NCI-H187 (cell line): Measurements from ENCODE around the gene ATG14.
"Not testable (repeated sequence)": the region's sequence is repeated elsewhere in the genome, so short reads cannot be mapped to it uniquely, and the experiment has no call there.

ENCODE experiments used
- DNase-seq, 2 experiments: peaks; one replicate each; lab custom pipeline; 2025; lab: John Stamatoyannopoulos, UW

The ATG14 gene

GRCh38 chr14:55350461-55350860 lies 61.2 kb downstream of the ATG14 start:
- no peak for DNase-seq

GRCh38 chr14:55349565-55349964 lies 62.1 kb downstream of the ATG14 start:
- DNase-seq = no peak

GRCh38 chr14:55348766-55349453 lies 62.7 kb downstream of the ATG14 start:
- no peak for DNase-seq

- DNase-seq = no peak
Measured at GRCh38 chr14:55347748-55348147, 63.9 kb downstream of the ATG14 start.

- no peak for DNase-seq
Measured at GRCh38 chr14:55347040-55347439, 64.6 kb downstream of the ATG14 start.

GRCh38 chr14:55344582-55345163 lies 67.0 kb downstream of the ATG14 start:
- not testable (repeated sequence) for DNase-seq

- DNase-seq = no peak
Measured at GRCh38 chr14:55341781-55342180, 69.8 kb downstream of the ATG14 start.

- DNase-seq = no peak
Measured at GRCh38 chr14:55340482-55340881, 71.1 kb downstream of the ATG14 start.

- DNase-seq = no peak
Measured at GRCh38 chr14:55339770-55340169, 71.9 kb downstream of the ATG14 start.

- no peak for DNase-seq
Measured at GRCh38 chr14:55336691-55337090, 74.9 kb downstream of the ATG14 start.

- no peak for DNase-seq
Measured at GRCh38 chr14:55336162-55336561, 75.5 kb downstream of the ATG14 start.

- no peak for DNase-seq
Measured at GRCh38 chr14:55333711-55334485, 77.7 kb downstream of the ATG14 start.

GRCh38 chr14:55332654-55333570 lies 78.7 kb downstream of the ATG14 start:
- DNase-seq = no peak

- no peak for DNase-seq
Measured at GRCh38 chr14:55329999-55330710, 81.5 kb downstream of the ATG14 start.

GRCh38 chr14:55328317-55328716 lies 83.3 kb downstream of the ATG14 start:
- DNase-seq = no peak

- DNase-seq = no peak
Measured at GRCh38 chr14:55327179-55327578, 84.5 kb downstream of the ATG14 start.

- DNase-seq = no peak
Measured at GRCh38 chr14:55324812-55325211, 86.8 kb downstream of the ATG14 start.

GRCh38 chr14:55323910-55324309 lies 87.7 kb downstream of the ATG14 start:
- no peak for DNase-seq

GRCh38 chr14:55318694-55319093 lies 92.9 kb downstream of the ATG14 start:
- no peak for DNase-seq

GRCh38 chr14:55317542-55318306 lies 93.9 kb downstream of the ATG14 start:
- DNase-seq = no peak

- no peak for DNase-seq
Measured at GRCh38 chr14:55316564-55316963, 95.1 kb downstream of the ATG14 start.
